ENCODE results near the gene ZSWIM3.
"Not testable (repeated sequence)": the region's sequence is repeated elsewhere in the genome, so short reads cannot be mapped to it uniquely, and the experiment has no call there.

Gene ZSWIM3

DNA sequence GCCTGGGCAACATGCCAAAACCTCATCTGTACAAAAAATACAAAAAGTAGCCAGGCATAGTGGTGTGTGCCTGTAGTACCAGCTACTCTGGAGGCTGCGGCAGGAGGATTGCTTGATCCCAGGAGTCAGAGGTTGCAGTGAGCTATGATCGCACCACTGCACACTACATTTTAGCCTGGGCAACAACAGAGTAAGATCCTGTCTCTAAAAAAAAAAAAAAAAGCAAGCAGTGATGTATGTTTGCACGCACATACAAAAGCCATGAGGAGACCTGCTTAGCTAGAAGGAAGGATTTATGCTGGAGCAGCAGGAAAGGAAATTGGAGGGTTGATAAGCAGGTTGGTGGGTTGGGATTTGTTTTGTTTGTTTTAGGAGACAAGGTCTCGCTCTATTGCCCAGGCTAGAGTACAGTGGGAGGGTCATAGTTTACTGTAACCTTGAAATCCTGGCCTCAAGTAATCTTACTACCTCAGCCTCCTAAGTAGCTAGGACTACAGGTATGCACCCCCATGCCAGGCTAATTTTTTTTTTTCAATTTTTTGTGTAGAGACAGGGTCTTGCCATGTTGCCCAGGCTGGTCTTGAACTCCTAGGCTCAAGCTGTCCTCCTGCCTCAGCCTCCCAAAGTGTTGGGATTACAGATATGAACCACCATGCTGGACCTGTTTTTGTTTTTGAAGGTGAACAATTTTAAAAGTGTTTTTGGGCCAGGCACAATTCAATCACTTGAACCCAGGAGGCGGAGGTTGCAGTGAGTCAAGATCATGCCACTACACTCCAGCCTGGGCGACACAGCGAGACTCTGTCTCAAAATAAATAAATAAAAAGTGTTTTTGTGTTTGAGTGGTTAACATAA lies 4.0 kb downstream of the ZSWIM3 start:
- no peak for DNase-seq

DNA sequence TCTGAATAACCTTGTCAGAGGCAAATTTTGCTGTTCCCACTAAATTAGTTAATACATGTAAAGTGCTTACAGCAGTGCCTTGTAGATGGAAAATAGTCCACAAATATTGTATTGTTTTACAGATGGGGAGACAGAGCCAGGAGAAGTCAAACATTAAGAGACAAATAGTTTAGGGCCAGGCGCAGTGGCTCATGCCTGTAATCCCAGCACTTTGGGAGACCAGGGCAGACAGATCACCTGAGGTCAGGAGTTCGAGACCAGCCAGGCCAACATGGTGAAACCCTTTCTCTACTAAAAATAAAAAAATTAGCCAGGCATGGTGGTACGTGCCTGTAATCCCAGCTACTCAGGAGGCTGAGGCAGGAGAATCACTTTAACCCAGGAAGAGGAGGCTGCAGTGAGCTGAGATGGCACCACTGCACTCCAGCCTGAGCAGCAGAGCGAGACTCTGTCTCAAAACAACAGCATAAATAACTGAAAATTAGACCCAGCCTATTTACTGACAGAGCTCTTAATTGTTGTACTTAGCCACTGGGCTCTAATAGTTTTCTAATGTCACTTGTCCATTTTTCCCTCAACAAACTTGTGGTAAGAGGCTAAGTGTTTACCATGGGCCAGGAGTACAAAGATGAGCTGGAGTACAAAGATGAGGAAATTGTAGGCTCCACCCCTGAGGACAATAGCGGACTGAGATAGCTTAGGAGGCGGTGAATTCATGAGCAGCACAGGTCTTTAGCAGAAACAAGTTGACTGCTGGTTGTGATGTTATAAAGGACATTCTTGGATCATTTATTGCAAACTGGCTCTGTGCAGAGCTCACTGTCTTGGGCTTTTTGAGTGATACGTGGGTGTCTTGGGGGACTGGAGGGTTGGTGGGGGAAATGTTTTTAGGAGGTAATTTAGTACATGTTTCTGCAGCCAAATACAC lies 6.4 kb downstream of the ZSWIM3 start:
- DNase-seq = no peak

DNA sequence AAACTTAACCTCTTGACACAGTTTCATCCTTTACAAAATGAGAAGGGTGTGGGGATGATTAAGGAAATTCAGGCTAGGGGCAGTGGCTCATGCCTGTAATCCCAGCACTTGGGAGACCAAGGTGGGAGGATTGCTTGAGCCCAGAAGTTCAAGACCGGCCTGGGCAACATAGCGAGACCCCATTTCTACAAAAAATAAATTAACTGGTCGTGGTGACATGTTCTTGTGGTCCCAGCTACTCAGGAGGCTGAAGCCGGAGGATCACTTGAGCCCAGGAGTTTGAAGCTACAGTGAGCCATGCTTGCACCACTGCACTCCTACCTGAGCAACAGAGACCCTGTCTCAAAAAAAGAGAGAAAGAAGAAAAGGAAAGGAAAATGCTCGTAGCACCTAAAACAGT lies 9.0 kb downstream of the ZSWIM3 start:
- DNase-seq = no peak

DNA sequence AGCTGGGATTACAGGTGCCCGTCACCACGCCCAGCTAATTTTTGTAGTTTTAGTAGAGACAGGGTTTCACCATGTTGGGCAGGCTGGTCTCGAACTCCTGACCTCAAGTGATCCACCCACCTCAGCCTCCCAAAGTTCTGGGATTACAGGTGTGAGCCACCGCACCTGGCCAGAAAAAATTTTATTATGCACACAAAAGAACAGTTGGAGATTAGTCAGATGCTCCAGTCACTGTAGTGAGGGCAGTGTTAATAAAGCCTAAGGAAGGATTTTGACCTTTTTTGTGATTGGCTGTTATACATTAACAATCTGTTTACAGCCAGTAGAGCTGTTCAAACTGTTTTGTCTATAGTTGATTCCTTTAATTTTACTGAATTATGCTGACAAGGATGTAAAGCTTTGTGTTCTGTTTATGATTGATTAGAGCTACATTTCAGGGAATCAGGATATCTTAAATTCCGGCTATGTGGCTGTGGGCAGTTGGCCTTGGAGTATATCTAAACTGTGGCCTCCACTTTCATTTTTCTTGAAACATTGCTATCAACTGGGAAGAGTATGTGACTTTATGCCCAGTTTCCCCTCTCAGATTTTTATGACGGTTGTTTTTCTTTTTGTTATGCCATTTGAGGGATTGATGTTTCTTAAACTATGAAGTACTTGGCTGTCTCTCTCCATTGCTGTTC lies 9.9 kb downstream of the ZSWIM3 start:
- no peak for DNase-seq

- DNase-seq = no peak
These were observed 10.4 kb downstream of the ZSWIM3 start for GRCh38 chr20:45867819-45868176.

DNA sequence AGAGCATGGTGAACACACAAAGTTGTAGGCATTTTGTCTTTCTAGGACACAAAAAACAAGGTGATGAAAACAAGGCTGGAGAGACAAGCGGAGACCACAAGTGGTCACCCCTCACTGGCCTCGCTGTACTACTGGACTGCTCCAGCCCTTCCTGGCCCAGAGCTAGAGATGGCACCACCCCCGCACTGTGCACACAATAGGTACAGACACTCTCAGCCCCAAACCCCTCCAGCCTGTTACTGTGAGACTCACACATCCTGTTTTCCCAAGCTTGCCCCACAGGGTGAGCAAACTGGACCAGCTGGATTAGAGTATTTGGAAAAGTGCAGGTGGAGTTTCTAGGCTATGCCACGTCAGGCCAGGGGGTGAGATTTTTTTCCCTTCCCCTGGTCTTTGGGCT lies 15.2 kb downstream of the ZSWIM3 start:
- no peak for DNase-seq

DNA sequence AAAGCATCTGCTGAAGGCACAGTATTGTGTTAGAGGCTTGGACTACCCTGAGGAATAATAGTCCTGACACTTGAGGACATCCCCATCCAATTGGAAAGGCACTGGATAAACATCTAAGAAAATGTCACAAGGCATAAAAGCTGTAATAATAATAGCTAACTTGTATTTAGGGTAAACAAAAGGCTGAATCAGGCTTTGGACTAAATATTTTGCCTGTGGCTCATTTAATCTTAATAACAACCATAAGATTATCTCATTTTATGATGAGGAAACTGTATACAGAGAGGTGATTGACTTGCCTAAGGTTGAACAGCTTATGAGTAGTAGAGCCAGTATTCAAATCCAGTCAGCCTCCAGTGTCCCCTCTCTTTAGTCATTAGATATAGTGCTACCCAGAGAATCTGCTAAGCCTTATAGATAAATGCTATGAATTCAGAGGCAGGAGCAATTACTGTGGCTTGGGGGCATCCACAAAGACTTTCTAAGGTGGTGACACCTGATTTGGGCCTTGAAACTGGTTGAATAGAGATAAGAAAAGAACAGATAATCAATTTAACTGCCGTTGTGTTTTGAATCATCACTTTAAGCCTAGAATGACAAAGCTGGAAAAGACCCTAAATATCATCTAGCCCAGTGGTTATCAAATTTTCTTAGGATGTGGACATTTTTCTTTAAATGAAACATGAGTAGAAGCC lies 16.1 kb downstream of the ZSWIM3 start:
- DNase-seq = no peak

DNA sequence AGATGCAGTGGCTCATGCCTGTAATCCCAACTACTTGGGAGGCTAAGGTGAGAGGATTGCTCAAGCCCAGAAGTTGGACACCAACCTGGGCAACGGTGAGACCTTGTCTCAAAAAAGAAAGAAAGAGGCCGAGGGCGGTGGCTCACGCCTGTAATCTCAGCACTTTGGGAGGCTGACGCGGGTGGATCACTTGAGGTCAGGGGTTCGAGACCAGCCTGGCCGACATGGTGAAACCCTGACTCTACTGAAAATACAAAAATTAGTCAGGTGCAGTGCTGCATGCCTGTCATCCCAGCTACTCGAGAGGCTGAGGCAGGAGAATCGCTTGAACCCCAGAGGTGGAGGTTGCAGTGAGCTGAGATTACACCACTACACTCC lies 16.7 kb downstream of the ZSWIM3 start:
- not testable (repeated sequence) for DNase-seq

GRCh38 chr20:45874576-45874975 lies 17.2 kb downstream of the ZSWIM3 start:
- DNase-seq = no peak

- DNase-seq = no peak
These were observed 20.8 kb downstream of the ZSWIM3 start for GRCh38 chr20:45878076-45878761.

DNA sequence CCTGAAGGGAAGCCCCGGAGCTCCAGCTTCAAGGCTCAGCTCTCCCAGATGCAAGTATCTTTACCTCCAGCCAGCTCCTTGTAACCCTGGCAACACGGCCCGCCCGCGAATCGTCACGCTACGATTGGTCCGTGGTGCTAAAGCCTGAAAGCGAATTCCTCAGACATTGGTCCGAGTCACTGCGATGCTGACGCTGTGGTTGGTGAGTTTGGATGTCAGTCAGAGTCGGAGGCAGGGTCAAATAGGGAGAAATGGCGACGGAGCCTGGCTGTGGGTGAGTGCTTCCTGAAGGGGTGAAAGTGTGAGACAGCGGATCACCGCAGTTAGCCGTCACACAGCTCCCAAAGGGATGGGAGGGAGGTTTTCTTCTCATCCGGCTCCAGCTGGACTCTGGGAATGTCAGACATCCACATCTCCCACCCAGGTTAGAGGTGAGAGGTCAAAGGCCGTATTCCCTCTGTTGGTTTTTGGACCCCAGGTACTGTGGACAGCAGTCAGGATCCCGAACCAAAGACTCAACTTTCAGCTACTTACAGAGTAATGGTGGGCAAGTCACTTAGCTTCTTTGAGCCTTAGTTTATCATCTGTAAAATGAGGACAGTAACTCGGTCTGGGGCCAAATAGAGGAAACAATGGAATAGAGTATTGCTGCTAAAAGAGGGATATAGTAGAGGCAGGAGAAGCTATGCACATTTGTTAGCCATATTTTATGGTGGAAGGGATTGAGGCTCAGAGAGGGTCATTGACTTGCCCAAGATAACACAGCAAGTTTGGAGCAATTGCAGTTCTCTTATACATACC lies 23.8 kb downstream of the ZSWIM3 start, which contains the start of gene ZSWIM1:
ZSWIM1 (plus strand) TSS at position 240 of the 801 bp plus-strand sequence. CDS start 1,366 bp downstream, outside the sequence.
- peak; percentile 99 for DNase-seq

DNA sequence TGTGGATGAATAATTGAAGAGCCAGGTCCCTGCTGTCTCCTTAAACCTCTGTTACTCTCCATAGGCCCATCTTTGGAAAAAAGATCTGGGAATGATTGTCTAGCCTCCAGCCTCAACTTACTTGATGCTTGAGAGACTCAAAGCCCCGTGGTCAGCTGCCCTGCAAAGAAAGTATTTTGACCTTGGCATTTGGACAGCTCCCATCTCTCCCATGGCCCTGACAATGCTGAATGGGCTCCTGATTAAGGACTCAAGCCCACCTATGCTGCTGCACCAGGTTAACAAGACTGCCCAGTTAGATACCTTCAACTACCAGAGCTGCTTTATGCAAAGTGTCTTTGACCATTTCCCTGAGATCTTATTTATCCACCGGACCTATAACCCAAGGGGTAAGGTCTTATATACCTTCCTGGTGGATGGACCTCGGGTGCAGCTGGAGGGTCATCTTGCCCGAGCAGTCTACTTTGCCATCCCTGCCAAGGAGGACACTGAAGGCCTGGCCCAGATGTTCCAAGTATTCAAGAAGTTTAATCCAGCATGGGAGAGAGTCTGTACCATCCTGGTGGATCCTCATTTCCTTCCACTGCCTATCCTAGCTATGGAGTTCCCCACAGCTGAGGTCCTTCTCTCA lies 25.2 kb downstream of the ZSWIM3 start:
- DNase-seq = no peak

DNA sequence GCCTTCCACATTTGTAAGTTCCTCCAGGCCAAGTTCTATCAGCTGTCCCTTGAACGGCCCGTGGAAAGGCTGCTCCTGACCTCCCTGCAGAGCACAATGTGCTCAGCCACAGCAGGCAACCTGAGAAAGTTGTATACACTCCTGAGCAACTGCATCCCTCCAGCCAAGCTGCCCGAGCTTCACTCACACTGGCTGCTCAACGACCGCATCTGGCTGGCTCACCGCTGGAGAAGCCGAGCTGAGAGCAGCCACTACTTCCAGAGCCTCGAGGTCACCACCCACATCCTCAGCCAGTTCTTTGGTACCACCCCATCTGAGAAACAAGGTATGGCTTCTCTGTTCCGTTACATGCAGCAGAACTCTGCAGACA lies 25.7 kb downstream of the ZSWIM3 start:
- no peak for DNase-seq

DNA sequence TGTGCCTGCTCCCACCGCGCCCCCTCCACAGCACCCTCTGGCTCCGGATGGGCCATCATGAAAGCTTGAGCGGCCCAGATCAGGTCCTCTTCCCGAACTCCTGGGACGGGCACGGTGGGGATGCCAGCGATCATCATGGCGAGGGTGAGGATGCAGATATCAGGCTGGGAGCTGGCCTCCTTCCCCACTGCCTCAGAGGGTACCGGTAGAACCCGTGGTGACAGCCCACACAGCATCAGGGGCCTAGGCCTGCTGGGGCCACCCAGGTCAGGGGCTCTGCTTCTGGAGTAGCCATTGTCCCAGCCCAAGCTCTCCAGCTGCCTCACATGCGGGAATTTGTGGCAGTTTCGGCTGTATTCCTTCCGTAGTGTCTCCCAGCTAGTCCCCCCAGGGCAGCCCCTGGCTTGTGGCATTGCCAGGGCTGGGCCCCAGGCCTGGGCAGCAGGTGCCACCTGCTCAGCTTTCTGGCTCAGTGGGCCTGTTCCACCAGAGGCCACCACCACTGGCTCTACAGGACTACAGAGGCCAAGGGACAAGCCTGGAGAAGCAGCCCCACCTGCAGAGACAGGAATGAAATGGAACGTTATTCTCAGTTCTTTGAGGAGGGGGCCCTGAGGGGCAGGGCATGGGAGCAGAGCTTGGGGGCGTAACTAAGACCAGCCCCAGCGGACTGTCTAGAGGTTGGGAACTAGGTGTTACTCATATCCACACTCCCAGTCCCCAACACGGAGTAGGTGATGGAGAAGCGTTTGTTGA lies 29.4 kb downstream of the ZSWIM3 start:
- DNase-seq = no peak

DNA sequence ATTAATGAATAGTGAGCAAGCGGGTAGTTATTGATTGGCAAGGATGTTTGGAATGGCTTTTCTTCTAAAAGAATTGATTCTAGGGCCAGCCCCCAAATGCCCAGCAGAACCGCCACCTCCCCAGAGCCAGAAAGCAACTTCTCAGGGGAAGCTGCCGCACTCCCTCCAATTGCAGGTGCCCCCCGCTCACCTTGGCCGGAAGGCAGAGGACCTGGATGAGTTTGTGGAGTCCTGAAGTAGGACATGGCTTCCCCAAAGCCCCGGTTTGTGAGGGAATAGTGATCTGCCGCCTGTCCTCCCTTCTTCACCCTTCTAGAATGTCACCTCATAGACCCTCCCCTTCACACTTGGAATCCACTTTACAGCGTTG lies 29.9 kb downstream of the ZSWIM3 start, which contains the start of gene SPATA25:
SPATA25 (minus strand) TSS at position 277 of the 370 bp plus-strand sequence; CDS start at position 245, 32 bp downstream.
- no peak for DNase-seq

DNA sequence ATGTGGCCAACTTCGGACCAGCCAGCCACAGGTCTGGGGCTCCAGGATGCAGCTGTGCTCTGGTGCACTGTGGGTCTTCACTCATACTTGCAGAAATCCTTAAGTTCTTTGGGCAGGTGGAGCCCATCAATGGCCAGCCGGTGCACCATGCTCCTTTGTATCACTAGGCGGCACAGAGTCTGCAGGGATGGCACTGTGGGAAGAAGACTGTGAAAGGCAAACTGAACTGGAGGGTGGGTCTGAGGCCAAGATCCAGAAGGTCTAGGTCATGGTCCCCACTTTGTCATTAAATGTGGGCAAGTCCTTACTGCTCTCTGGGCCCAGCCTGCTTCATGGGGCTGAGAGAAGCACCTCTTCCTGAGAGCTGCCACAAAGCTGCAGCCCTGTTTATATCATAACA lies 31.3 kb downstream of the ZSWIM3 start:
- no peak for DNase-seq

DNA sequence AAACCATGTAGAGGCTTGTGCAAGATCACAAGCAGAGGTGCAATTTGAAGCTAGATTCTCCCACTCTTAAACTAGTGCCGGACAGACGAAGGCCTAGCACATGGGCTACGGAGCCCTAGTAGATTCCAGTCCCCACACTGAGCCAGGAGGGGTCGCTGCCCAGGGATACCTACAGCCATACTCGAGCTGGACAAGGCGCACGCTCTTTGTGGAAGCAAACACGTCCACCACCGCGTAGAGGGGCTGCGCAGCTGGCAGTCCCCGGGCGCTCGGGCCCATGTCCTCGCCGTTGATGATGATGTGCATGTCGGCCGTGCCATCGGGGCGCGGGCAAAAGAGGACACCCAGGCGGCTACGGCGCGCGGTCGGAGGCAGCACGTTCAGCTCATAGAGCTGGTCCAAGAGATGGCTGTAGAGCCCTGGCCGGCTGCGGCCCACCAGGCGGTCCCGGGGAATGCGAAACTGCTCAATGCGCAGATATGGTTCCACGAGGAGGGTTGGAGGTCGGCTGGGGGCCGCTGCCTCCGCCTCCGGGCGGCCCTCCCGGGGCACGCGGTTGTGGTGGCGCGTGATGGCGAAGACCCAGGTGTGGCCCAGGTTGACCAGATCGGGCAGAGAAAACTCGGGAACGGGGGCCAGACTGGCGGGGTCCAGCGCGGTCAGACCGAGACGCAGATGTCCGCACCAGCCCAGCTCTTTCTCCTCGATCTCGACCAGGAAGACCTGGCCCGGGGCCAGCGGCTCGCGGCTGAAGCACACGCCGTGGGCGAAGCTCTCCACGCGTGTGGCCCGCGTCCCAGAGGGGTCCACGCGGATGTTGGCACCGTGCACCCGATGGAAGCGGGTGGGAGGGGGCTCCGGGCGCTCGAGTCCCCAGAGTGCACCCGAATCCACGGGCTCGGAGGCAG lies 32.9 kb downstream of the ZSWIM3 start:
- DNase-seq = peak; percentile 30

All from effector CD8-positive, alpha-beta T cell (primary cell).